RWPE1 (cell line): Measurements from ENCODE around the gene CAMK1D.

Source experiments
- CTCF ChIA-PET: fragments of 350-600 bp; sonication (Branson Sonifier 250); formaldehyde crosslinking; extraction: SDS; loops from one replicate; lab custom pipeline; 2021; lab: Yijun Ruan, JAX
- POLR2A ChIA-PET: fragments of 400-600 bp; formaldehyde crosslinking; extraction: SDS; loops from one replicate; lab custom pipeline; 2020; ENCODE audit warnings: antibody characterized with exemption; ENCODE audit not compliant: low non-redundant PET; lab: Yijun Ruan, JAX
- DNase-seq: peaks from one replicate; pipeline ENCODE4 v3.0.0; 2012; ENCODE audit warnings: low spot score
- H3K27ac ChIP-seq: fragments of 450-650 bp; 2 replicates; pipeline ENCODE4 v1.5.1; 2017
- CTCF ChIP-seq: fragments of 450-650 bp; conservative IDR thresholded peaks from 2 replicates; pipeline ENCODE4 v1.5.1; 2017; ENCODE audit warnings: low read depth, mild to moderate bottlenecking

Gene CAMK1D

GRCh38 chr10:12635127-12635541 lies 285.8 kb downstream of the CAMK1D start:
- POLR2A ChIA-PET = no interaction called here
- DNase-seq = no peak
- CTCF ChIA-PET = no interaction called here
- no peak overlapping the region for H3K27ac ChIP-seq
- TF ChIP-seq CTCF = no peak

GRCh38 chr10:12636571-12636970 lies 287.2 kb downstream of the CAMK1D start:
- ChIA-PET CTCF (no interaction called here), POLR2A (no interaction called here)
- no peak for DNase-seq
- no peak for TF ChIP-seq CTCF
- H3K27ac ChIP-seq = no peak overlapping the region

GRCh38 chr10:12637649-12638048 lies 288.3 kb downstream of the CAMK1D start:
- CTCF ChIA-PET = interaction anchor here (0.6 kb wide), 1 partner anchor 409 kb away, joined by 3 read pairs; no protein-coding TSS in a partner anchor
- POLR2A ChIA-PET = no interaction called here
- no peak overlapping the region for H3K27ac ChIP-seq
- TF ChIP-seq CTCF = no peak
- no peak for DNase-seq

- no peak for TF ChIP-seq CTCF
- ChIA-PET CTCF (no interaction called here), POLR2A (no interaction called here)
- DNase-seq = no peak
- H3K27ac ChIP-seq = no peak overlapping the region
Measured at GRCh38 chr10:12638103-12638502, 288.8 kb downstream of the CAMK1D start.

- CTCF ChIA-PET = no interaction called here
- TF ChIP-seq CTCF = no peak
- H3K27ac ChIP-seq = no peak overlapping the region
- POLR2A ChIA-PET = no interaction called here
- no peak for DNase-seq
Measured at GRCh38 chr10:12638781-12639180, 289.4 kb downstream of the CAMK1D start.

GRCh38 chr10:12639996-12640944 lies 290.9 kb downstream of the CAMK1D start:
- no peak for TF ChIP-seq CTCF
- ChIA-PET POLR2A (no interaction called here), CTCF (interaction anchor here (0.6 to 0.7 kb wide), 2 partner anchors 297 to 426 kb away, joined by 3 read pairs; no protein-coding TSS in a partner anchor)
- DNase-seq = no peak
- H3K27ac ChIP-seq = no peak overlapping the region
